H1 (cell line): Measurements from ENCODE around the gene MAGI2.

Experiments used
- CREB1 ChIP-seq: IDR thresholded peaks from 2 replicates; pipeline ENCODE4 v1.6.1; 2012; ENCODE audit warnings: inconsistent platforms
- EP300 ChIP-seq, 2 experiments: IDR thresholded peaks; 1 replicate in 1 of 2; 2 replicates in 1 of 2; pipeline ENCODE4 v1.6.1; 2011 to 2012; ENCODE audit warnings: low read depth in 2 of 2, low read length in 2 of 2, mild to moderate bottlenecking in 2 of 2, borderline replicate concordance in 1 of 2, inconsistent platforms in 1 of 2, moderate library complexity in 1 of 2
- POLR2A ChIP-seq, 2 experiments: IDR thresholded peaks; 1 replicate in 1 of 2; 2 replicates in 1 of 2; pipeline ENCODE4 v1.6.1; 2011; ENCODE audit warnings: low read depth in 2 of 2, low read length in 2 of 2, mild to moderate bottlenecking in 2 of 2; ENCODE audit errors: control extremely low read depth in 1 of 2
- RFX5 ChIP-seq: IDR thresholded peaks from 2 replicates; pipeline ENCODE4 v1.6.1; 2011; ENCODE audit warnings: low read depth, low read length, improper control_type of control experiment, borderline replicate concordance
- TAF7 ChIP-seq: optimal IDR thresholded peaks from 2 replicates; pipeline ENCODE3; 2011; ENCODE audit warnings: low read depth, mild to moderate bottlenecking, inconsistent platforms, low read length, moderate library complexity, borderline replicate concordance
- TF ChIP-seq, protein P1 (sequence below), 3 experiments: IDR thresholded peaks; 1 replicate in 2 of 3; 2 replicates in 1 of 3; pipeline versions ENCODE4 v1.5.1 to v1.6.1; 2011; ENCODE audit warnings: low read length in 3 of 3, mild to moderate bottlenecking in 3 of 3, inconsistent platforms in 2 of 3, low read depth in 1 of 3, moderate library complexity in 1 of 3; ENCODE audit not compliant: insufficient read depth in 1 of 3; ENCODE audit errors: control extremely low read depth in 1 of 3

DNA sequence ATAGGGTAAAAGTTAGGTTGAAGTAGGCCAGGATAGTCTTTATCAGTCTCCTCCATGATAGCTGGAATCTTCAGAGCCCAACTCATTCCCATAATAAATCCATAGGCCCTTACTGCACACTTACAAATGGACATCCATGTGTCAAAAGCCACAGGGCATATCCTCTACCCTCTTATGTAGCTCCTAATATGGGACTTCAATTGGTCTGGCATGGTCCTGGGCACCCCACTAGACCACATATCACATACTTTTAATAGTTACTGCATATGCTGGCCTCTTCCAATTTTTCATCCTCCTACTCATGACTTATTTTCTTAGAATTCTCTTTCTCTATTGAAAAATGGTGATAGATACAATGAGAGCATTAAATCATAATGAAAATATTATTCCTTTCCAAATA, 169.3 kb downstream of the MAGI2 start:
- TF ChIP-seq, protein P1, sequence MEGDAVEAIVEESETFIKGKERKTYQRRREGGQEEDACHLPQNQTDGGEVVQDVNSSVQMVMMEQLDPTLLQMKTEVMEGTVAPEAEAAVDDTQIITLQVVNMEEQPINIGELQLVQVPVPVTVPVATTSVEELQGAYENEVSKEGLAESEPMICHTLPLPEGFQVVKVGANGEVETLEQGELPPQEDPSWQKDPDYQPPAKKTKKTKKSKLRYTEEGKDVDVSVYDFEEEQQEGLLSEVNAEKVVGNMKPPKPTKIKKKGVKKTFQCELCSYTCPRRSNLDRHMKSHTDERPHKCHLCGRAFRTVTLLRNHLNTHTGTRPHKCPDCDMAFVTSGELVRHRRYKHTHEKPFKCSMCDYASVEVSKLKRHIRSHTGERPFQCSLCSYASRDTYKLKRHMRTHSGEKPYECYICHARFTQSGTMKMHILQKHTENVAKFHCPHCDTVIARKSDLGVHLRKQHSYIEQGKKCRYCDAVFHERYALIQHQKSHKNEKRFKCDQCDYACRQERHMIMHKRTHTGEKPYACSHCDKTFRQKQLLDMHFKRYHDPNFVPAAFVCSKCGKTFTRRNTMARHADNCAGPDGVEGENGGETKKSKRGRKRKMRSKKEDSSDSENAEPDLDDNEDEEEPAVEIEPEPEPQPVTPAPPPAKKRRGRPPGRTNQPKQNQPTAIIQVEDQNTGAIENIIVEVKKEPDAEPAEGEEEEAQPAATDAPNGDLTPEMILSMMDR (IDR thresholded peaks at IDR 0.05; ENCODE audit: control extremely low read depth in 1 of 3, insufficient read depth in 1 of 3, low read depth in 1 of 3, low read length in 3 of 3) = no peak
- no peak for TF ChIP-seq EP300 (IDR thresholded peaks at IDR 0.05; ENCODE audit: borderline replicate concordance in 1 of 2, low read depth in 2 of 2, low read length in 2 of 2)
- no peak for TF ChIP-seq CREB1
- TF ChIP-seq RFX5 = no peak
- no peak for TF ChIP-seq TAF7
- no peak for TF ChIP-seq POLR2A (IDR thresholded peaks at IDR 0.05; ENCODE audit: control extremely low read depth in 1 of 2, low read depth in 2 of 2, low read length in 2 of 2)
